HEK293 (cell line): ENCODE measurements around the gene PDE4D.

Experiments used
- CTCF ChIA-PET: fragments of 350-600 bp; formaldehyde crosslinking; extraction: SDS; loops from one replicate; lab custom pipeline; 2021; ENCODE audit warnings: antibody characterized with exemption; lab: Yijun Ruan, JAX
- POLR2A ChIA-PET: fragments of 300-600 bp; formaldehyde crosslinking; extraction: SDS; loops from one replicate; lab custom pipeline; 2020; ENCODE audit warnings: antibody characterized with exemption, inconsistent platforms; lab: Yijun Ruan, JAX
- H3K27ac ChIP-seq: fragments of 200-500 bp; sonication (Bioruptor generic); 2 replicates; pipeline ENCODE4 v1.5.1; 2014; ENCODE audit warnings: low read depth, low read length, control low read depth, inconsistent platforms; ENCODE audit errors: extremely low read depth
- H3K36me3 ChIP-seq, 2 experiments: fragments of 200-500 bp in 1 of 2; sonication (Bioruptor generic) in 1 of 2; 1 replicate in 1 of 2; 2 replicates in 1 of 2; pipeline ENCODE4 v1.5.1; 2014 to 2017; ENCODE audit warnings: inconsistent platforms in 2 of 2, low read length in 2 of 2; ENCODE audit not compliant: control insufficient read depth in 2 of 2, insufficient read depth in 1 of 2
- H3K4me1 ChIP-seq: fragments of 200-500 bp; sonication (Bioruptor generic); 2 replicates; pipeline ENCODE4 v1.5.1; 2014; ENCODE audit warnings: mild to moderate bottlenecking, low read length, inconsistent platforms; ENCODE audit not compliant: control insufficient read depth, insufficient read depth
- H3K4me3 ChIP-seq: 2 replicates; pipeline ENCODE4 v1.5.1; 2011; ENCODE audit warnings: low read depth, mild to moderate bottlenecking, control low read depth, low read length, moderate library complexity
- H3K9me3 ChIP-seq: fragments of 200-500 bp; sonication (Bioruptor generic); 2 replicates; pipeline ENCODE4 v1.5.1; 2014; ENCODE audit warnings: low read depth, low read length, inconsistent platforms; ENCODE audit not compliant: control insufficient read depth, insufficient read depth
- GFI1B ChIP-seq: fragments of 450-650 bp; formaldehyde crosslinking; IDR thresholded peaks from 2 replicates; pipeline ENCODE4 v1.5.1; 2016; ENCODE audit warnings: missing biosample characterization, missing genetic modification characterization
- ZBTB10 ChIP-seq: fragments of 450-650 bp; formaldehyde crosslinking; IDR thresholded peaks from 2 replicates; pipeline ENCODE4 v1.5.1; 2016; ENCODE audit warnings: missing biosample characterization, missing genetic modification characterization
- ZNF10 ChIP-seq: fragments of 450-650 bp; formaldehyde crosslinking; IDR thresholded peaks from 2 replicates; pipeline ENCODE4 v1.5.1; 2017; ENCODE audit warnings: missing biosample characterization, missing genetic modification characterization
- ZNF112 ChIP-seq: fragments of 450-650 bp; formaldehyde crosslinking; IDR thresholded peaks from 2 replicates; pipeline ENCODE4 v1.5.0; 2017; ENCODE audit warnings: missing biosample characterization, missing genetic modification characterization
- ZNF133 ChIP-seq: fragments of 450-650 bp; formaldehyde crosslinking; IDR thresholded peaks from 2 replicates; pipeline ENCODE4 v1.5.1; 2016; ENCODE audit warnings: missing biosample characterization, missing genetic modification characterization
- ZNF138 ChIP-seq: fragments of 450-650 bp; formaldehyde crosslinking; IDR thresholded peaks from 2 replicates; pipeline ENCODE4 v1.5.1; 2016; ENCODE audit warnings: missing biosample characterization, missing genetic modification characterization, borderline replicate concordance
- ZNF2 ChIP-seq: fragments of 450-650 bp; formaldehyde crosslinking; IDR thresholded peaks from 2 replicates; pipeline ENCODE4 v1.5.1; 2016; ENCODE audit warnings: missing biosample characterization, missing genetic modification characterization
- ZNF214 ChIP-seq: fragments of 450-650 bp; formaldehyde crosslinking; IDR thresholded peaks from 2 replicates; pipeline ENCODE4 v1.5.1; 2017; ENCODE audit warnings: missing biosample characterization, mild to moderate bottlenecking, missing genetic modification characterization, borderline replicate concordance
- ZNF354C ChIP-seq: fragments of 450-650 bp; formaldehyde crosslinking; IDR thresholded peaks from 2 replicates; pipeline ENCODE4 v1.5.1; 2016; ENCODE audit warnings: missing biosample characterization, missing genetic modification characterization, low read depth, borderline replicate concordance
- ZNF394 ChIP-seq: fragments of 450-650 bp; formaldehyde crosslinking; IDR thresholded peaks from 2 replicates; pipeline ENCODE4 v1.5.1; 2016; ENCODE audit warnings: missing biosample characterization, missing genetic modification characterization, mild to moderate bottlenecking, moderate library complexity, borderline replicate concordance
- ZNF548 ChIP-seq: fragments of 450-650 bp; formaldehyde crosslinking; IDR thresholded peaks from 2 replicates; pipeline ENCODE4 v1.5.1; 2016; ENCODE audit warnings: missing biosample characterization, missing genetic modification characterization
- ZNF707 ChIP-seq: fragments of 450-650 bp; formaldehyde crosslinking; IDR thresholded peaks from 2 replicates; pipeline ENCODE4 v1.5.1; 2016; ENCODE audit warnings: missing biosample characterization, missing genetic modification characterization
- ZSCAN23 ChIP-seq: fragments of 450-650 bp; formaldehyde crosslinking; IDR thresholded peaks from 2 replicates; pipeline ENCODE4 v1.5.1; 2016; ENCODE audit warnings: missing biosample characterization, missing genetic modification characterization
- TF ChIP-seq, protein P1 (sequence below): fragments of 450-650 bp; formaldehyde crosslinking; IDR thresholded peaks from 2 replicates; pipeline ENCODE4 v1.5.1; 2016; ENCODE audit warnings: missing biosample characterization, missing genetic modification characterization
- TF ChIP-seq, protein P2 (sequence below): fragments of 450-650 bp; formaldehyde crosslinking; conservative IDR thresholded peaks from 2 replicates; pipeline ENCODE4 v1.5.1; 2016; ENCODE audit warnings: low read depth, missing biosample characterization, missing genetic modification characterization
- TF ChIP-seq, protein P3 (sequence below): fragments of 450-650 bp; formaldehyde crosslinking; IDR thresholded peaks from 2 replicates; pipeline ENCODE4 v1.5.1; 2017; ENCODE audit warnings: missing biosample characterization, missing genetic modification characterization
- TF ChIP-seq, protein P4 (sequence below): fragments of 450-650 bp; formaldehyde crosslinking; IDR thresholded peaks from 2 replicates; pipeline ENCODE4 v1.5.1; 2016; ENCODE audit warnings: missing biosample characterization, missing genetic modification characterization

PDE4D gene

GRCh38 chr5:59327191-59327980 lies 566.1 kb downstream of the PDE4D start:
- no peaks in the 10 kb centered on the region for H3K9me3 ChIP-seq
- H3K4me1 ChIP-seq, result peaks cover 35% of the 10 kb centered on the region
- H3K36me3 ChIP-seq, result no peaks in the 10 kb centered on the region
- H3K27ac ChIP-seq, result no peak overlapping the region
- ChIA-PET CTCF (interaction anchor here (0.6 to 1.4 kb wide), 13 partner anchors 11 to 1966 kb away, joined by 3 to 7 read pairs (median 4); no protein-coding TSS in a partner anchor), POLR2A (interaction anchor here (1.0 to 1.2 kb wide), 2 partner anchors 8 to 11 kb away, joined by 3 read pairs; no protein-coding TSS in a partner anchor)
- no peak overlapping the region for H3K4me3 ChIP-seq
- no peak for TF ChIP-seq ZNF10 (tag by site-specific recombination)

DNA sequence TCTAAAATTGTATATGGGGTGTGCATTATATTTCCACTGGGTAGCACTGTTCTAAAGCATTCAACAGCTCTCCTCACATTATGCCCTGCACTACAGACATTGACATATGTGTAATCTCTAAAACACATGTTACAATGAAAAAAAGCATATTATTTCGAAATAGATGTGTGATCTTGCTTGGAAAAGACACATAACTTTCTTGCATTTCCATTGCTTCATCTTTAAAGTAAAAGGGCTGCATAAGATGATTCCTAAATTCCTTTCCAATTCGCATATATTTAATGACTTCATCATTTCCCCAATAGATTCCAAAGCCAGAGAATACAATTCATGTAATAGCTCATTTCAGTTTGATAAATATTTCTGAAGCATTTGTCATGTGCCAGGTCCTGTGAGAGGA lies 566.9 kb downstream of the PDE4D start:
- no peak overlapping the region for H3K27ac ChIP-seq
- no peak overlapping the region for H3K4me3 ChIP-seq
- CTCF ChIA-PET, result interaction anchor here (0.6 to 1.4 kb wide), 5 partner anchors 10 to 105 kb away, joined by 3 to 7 read pairs (median 4); no protein-coding TSS in a partner anchor
- H3K4me1 ChIP-seq, result peaks cover 41% of the 10 kb centered on the region
- POLR2A ChIA-PET, result no interaction called here
- no peak for TF ChIP-seq ZSCAN23
- TF ChIP-seq ZNF112 (tag by site-specific recombination), result no peak
- TF ChIP-seq, protein P1, sequence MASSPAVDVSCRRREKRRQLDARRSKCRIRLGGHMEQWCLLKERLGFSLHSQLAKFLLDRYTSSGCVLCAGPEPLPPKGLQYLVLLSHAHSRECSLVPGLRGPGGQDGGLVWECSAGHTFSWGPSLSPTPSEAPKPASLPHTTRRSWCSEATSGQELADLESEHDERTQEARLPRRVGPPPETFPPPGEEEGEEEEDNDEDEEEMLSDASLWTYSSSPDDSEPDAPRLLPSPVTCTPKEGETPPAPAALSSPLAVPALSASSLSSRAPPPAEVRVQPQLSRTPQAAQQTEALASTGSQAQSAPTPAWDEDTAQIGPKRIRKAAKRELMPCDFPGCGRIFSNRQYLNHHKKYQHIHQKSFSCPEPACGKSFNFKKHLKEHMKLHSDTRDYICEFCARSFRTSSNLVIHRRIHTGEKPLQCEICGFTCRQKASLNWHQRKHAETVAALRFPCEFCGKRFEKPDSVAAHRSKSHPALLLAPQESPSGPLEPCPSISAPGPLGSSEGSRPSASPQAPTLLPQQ (tag by site-specific recombination), result no peak
- no peak for TF ChIP-seq ZNF214 (tag by site-specific recombination)
- TF ChIP-seq, protein P2, sequence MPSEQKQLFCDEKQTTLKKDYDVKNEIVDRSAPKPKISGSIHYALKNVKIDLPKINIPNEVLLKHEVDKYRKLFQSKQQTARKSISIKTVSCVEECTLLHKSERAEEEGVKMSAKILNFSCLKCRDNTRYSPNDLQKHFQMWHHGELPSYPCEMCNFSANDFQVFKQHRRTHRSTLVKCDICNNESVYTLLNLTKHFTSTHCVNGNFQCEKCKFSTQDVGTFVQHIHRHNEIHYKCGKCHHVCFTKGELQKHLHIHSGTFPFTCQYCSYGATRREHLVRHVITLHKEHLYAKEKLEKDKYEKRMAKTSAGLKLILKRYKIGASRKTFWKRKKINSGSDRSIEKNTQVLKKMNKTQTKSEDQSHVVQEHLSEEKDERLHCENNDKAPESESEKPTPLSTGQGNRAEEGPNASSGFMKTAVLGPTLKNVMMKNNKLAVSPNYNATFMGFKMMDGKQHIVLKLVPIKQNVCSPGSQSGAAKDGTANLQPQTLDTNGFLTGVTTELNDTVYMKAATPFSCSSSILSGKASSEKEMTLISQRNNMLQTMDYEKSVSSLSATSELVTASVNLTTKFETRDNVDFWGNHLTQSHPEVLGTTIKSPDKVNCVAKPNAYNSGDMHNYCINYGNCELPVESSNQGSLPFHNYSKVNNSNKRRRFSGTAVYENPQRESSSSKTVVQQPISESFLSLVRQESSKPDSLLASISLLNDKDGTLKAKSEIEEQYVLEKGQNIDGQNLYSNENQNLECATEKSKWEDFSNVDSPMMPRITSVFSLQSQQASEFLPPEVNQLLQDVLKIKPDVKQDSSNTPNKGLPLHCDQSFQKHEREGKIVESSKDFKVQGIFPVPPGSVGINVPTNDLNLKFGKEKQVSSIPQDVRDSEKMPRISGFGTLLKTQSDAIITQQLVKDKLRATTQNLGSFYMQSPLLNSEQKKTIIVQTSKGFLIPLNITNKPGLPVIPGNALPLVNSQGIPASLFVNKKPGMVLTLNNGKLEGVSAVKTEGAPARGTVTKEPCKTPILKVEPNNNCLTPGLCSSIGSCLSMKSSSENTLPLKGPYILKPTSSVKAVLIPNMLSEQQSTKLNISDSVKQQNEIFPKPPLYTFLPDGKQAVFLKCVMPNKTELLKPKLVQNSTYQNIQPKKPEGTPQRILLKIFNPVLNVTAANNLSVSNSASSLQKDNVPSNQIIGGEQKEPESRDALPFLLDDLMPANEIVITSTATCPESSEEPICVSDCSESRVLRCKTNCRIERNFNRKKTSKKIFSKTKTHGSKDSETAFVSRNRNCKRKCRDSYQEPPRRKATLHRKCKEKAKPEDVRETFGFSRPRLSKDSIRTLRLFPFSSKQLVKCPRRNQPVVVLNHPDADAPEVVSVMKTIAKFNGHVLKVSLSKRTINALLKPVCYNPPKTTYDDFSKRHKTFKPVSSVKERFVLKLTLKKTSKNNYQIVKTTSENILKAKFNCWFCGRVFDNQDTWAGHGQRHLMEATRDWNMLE (tag by site-specific recombination), result no peak
- TF ChIP-seq, protein P3, sequence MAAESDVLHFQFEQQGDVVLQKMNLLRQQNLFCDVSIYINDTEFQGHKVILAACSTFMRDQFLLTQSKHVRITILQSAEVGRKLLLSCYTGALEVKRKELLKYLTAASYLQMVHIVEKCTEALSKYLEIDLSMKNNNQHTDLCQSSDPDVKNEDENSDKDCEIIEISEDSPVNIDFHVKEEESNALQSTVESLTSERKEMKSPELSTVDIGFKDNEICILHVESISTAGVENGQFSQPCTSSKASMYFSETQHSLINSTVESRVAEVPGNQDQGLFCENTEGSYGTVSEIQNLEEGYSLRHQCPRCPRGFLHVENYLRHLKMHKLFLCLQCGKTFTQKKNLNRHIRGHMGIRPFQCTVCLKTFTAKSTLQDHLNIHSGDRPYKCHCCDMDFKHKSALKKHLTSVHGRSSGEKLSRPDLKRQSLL (tag by site-specific recombination), result no peak
- no peaks in the 10 kb centered on the region for H3K36me3 ChIP-seq
- no peaks in the 10 kb centered on the region for H3K9me3 ChIP-seq

DNA sequence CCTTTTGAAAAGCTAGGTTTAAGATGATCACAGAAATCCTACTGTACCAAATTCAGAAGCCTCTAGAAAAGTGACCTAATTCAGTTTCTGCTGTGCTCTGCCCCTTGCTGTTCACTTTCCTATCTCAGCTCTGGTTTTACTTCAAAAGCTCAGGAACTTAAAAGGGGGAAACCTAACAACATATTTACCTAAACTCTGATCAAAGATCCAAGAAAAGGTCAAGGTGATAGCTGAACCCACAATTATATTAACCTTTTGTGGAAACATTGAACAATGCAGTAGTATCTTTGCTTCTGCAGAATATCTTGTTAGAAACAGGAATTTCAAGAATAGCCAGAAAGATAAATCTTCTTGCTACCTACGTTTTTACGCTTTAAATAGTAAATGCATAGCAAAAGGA lies 568.5 kb downstream of the PDE4D start:
- POLR2A ChIA-PET, result no interaction called here
- Histone ChIP-seq H3K36me3 (no peaks in the 10 kb centered on the region), H3K4me1 (peaks cover 44% of the 10 kb centered on the region), H3K27ac (no peak overlapping the region), H3K4me3 (no peak overlapping the region), H3K9me3 (no peaks in the 10 kb centered on the region)
- CTCF ChIA-PET, result interaction anchor here (0.9 kb wide), 1 partner anchor 23 kb away, joined by 6 read pairs; no protein-coding TSS in a partner anchor
- TF ChIP-seq ZNF548 (tag by site-specific recombination) (no peak), ZBTB10 (tag by site-specific recombination) (no peak), ZNF133 (tag by site-specific recombination) (no peak), ZNF138 (no peak), ZNF2 (tag by site-specific recombination) (no peak), ZNF354C (tag by site-specific recombination) (no peak), ZNF394 (tag by site-specific recombination) (no peak), ZNF707 (tag by site-specific recombination) (no peak), GFI1B (tag by site-specific recombination) (no peak)
- TF ChIP-seq, protein P4, sequence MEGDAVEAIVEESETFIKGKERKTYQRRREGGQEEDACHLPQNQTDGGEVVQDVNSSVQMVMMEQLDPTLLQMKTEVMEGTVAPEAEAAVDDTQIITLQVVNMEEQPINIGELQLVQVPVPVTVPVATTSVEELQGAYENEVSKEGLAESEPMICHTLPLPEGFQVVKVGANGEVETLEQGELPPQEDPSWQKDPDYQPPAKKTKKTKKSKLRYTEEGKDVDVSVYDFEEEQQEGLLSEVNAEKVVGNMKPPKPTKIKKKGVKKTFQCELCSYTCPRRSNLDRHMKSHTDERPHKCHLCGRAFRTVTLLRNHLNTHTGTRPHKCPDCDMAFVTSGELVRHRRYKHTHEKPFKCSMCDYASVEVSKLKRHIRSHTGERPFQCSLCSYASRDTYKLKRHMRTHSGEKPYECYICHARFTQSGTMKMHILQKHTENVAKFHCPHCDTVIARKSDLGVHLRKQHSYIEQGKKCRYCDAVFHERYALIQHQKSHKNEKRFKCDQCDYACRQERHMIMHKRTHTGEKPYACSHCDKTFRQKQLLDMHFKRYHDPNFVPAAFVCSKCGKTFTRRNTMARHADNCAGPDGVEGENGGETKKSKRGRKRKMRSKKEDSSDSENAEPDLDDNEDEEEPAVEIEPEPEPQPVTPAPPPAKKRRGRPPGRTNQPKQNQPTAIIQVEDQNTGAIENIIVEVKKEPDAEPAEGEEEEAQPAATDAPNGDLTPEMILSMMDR, result no peak
